ENCODE measurements around the gene TRAPPC12.

The TRAPPC12 gene

GRCh38 chr2:3379339-3379646 is 201 bp upstream of the TRAPPC12 start:
- Mint-ChIP-seq H3K9me3 (no peaks in the 10 kb centered on the region), H3K27me3 (no peaks in the 10 kb centered on the region), H3K4me1 (ENCODE audit: low read depth in 2 of 2) (peaks cover 34 to 37% of the 10 kb centered on the region in 2 donors), H3K27ac (peak overlapping the region; percentile 94 to 99), H3K36me3 (ENCODE audit: insufficient read depth) (peaks cover 43% of the 10 kb centered on the region), H3K4me3 (peak overlapping the region; percentile 93 to 98)
- no peak for ATAC-seq (replicated peaks)
- no peak for DNase-seq

GRCh38 chr2:3386448-3386958 is 7.0 kb downstream of the TRAPPC12 start:
- ATAC-seq (replicated peaks), result no peak

GRCh38 chr2:3387011-3387410 is 7.5 kb downstream of the TRAPPC12 start:
- no peak for ATAC-seq (replicated peaks)
- H3K4me3 Mint-ChIP-seq, result no peak overlapping the region
- peaks cover 11 to 12% of the 10 kb centered on the region in 2 donors for H3K4me1 Mint-ChIP-seq (ENCODE audit: low read depth in 2 of 2)
- no peaks in the 10 kb centered on the region for H3K9me3 Mint-ChIP-seq
- H3K27me3 Mint-ChIP-seq, result no peaks in the 10 kb centered on the region
- H3K36me3 Mint-ChIP-seq (ENCODE audit: insufficient read depth), result peaks cover 17% of the 10 kb centered on the region
- peak overlapping the region in 1 of 2 donors; percentile 78 for H3K27ac Mint-ChIP-seq
- DNase-seq, result no peak

More at GRCh38 chr2:3386448-3386958, 7.0 kb downstream of the TRAPPC12 start:
- H3K4me1 Mint-ChIP-seq (ENCODE audit: low read depth in 2 of 2), result peaks cover 10 to 16% of the 10 kb centered on the region in 2 donors
- H3K9me3 Mint-ChIP-seq, result no peaks in the 10 kb centered on the region
- DNase-seq, result no peak
- no peak overlapping the region for H3K4me3 Mint-ChIP-seq
- peaks cover 22% of the 10 kb centered on the region for H3K36me3 Mint-ChIP-seq (ENCODE audit: insufficient read depth)
- H3K27me3 Mint-ChIP-seq, result no peaks in the 10 kb centered on the region
- H3K27ac Mint-ChIP-seq, result peak overlapping the region in 1 of 2 donors; percentile 12

- Mint-ChIP-seq H3K27me3 (no peaks in the 10 kb centered on the region), H3K9me3 (no peaks in the 10 kb centered on the region), H3K36me3 (ENCODE audit: insufficient read depth) (peaks cover 17% of the 10 kb centered on the region), H3K4me1 (ENCODE audit: low read depth in 2 of 2) (peaks cover 12 to 19% of the 10 kb centered on the region in 2 donors), H3K4me3 (no peak overlapping the region), H3K27ac (no peak overlapping the region)
- DNase-seq, result no peak
- no peak for ATAC-seq (replicated peaks)
Observed at GRCh38 chr2:3387644-3388411, 8.3 kb downstream of the TRAPPC12 start.

GRCh38 chr2:3388412-3388738 is 8.9 kb downstream of the TRAPPC12 start:
- Mint-ChIP-seq H3K4me3 (no peak overlapping the region), H3K27ac (no peak overlapping the region), H3K36me3 (ENCODE audit: insufficient read depth) (peaks cover 18% of the 10 kb centered on the region), H3K9me3 (no peaks in the 10 kb centered on the region), H3K4me1 (ENCODE audit: low read depth in 2 of 2) (peaks cover 12 to 23% of the 10 kb centered on the region in 2 donors), H3K27me3 (no peaks in the 10 kb centered on the region)
- no peak for ATAC-seq (replicated peaks)
- DNase-seq, result no peak

- ATAC-seq (replicated peaks) (no peak), DNase-seq (no peak)
- Mint-ChIP-seq H3K27ac (peak overlapping the region in 1 of 2 donors; percentile 77), H3K27me3 (no peaks in the 10 kb centered on the region), H3K4me3 (no peak overlapping the region), H3K36me3 (ENCODE audit: insufficient read depth) (peaks cover 21% of the 10 kb centered on the region), H3K4me1 (ENCODE audit: low read depth in 2 of 2) (peaks cover 12 to 23% of the 10 kb centered on the region in 2 donors), H3K9me3 (no peaks in the 10 kb centered on the region)
Observed at GRCh38 chr2:3389193-3389592, 9.7 kb downstream of the TRAPPC12 start.

GRCh38 chr2:3390041-3390440 is 10.5 kb downstream of the TRAPPC12 start:
- Mint-ChIP-seq H3K4me1 (ENCODE audit: low read depth in 2 of 2) (peaks cover 12 to 23% of the 10 kb centered on the region in 2 donors), H3K4me3 (no peak overlapping the region), H3K27me3 (no peaks in the 10 kb centered on the region), H3K36me3 (ENCODE audit: insufficient read depth) (peaks cover 24% of the 10 kb centered on the region), H3K9me3 (no peaks in the 10 kb centered on the region), H3K27ac (peak overlapping the region in 1 of 2 donors; percentile 77)
- DNase-seq (no peak), ATAC-seq (replicated peaks) (no peak)

GRCh38 chr2:3392216-3392615 is 12.7 kb downstream of the TRAPPC12 start:
- Mint-ChIP-seq H3K27me3 (no peaks in the 10 kb centered on the region), H3K27ac (no peak overlapping the region), H3K9me3 (peaks cover 0 to 5% of the 10 kb centered on the region in 2 donors), H3K4me3 (no peak overlapping the region), H3K36me3 (ENCODE audit: insufficient read depth) (peaks cover 26% of the 10 kb centered on the region), H3K4me1 (ENCODE audit: low read depth in 2 of 2) (peaks cover 11 to 31% of the 10 kb centered on the region in 2 donors)
- ATAC-seq (replicated peaks) (no peak), DNase-seq (no peak)

GRCh38 chr2:3396920-3397559 is 17.5 kb downstream of the TRAPPC12 start:
- no peak overlapping the region for H3K27ac Mint-ChIP-seq

GRCh38 chr2:3398857-3399256 is 19.4 kb downstream of the TRAPPC12 start:
- no peak overlapping the region for H3K4me3 Mint-ChIP-seq
- DNase-seq, result no peak
- no peaks in the 10 kb centered on the region for H3K27me3 Mint-ChIP-seq
- ATAC-seq (replicated peaks), result no peak
- peaks cover 43% of the 10 kb centered on the region for H3K36me3 Mint-ChIP-seq (ENCODE audit: insufficient read depth)
- peaks cover 0 to 5% of the 10 kb centered on the region in 2 donors for H3K9me3 Mint-ChIP-seq
- H3K4me1 Mint-ChIP-seq (ENCODE audit: low read depth in 2 of 2), result peaks cover 11 to 25% of the 10 kb centered on the region in 2 donors
- no peak overlapping the region for H3K27ac Mint-ChIP-seq

More at GRCh38 chr2:3396920-3397559, 17.5 kb downstream of the TRAPPC12 start:
- no peak for ATAC-seq (replicated peaks)
- peaks cover 32% of the 10 kb centered on the region for H3K36me3 Mint-ChIP-seq (ENCODE audit: insufficient read depth)
- peaks cover 11 to 35% of the 10 kb centered on the region in 2 donors for H3K4me1 Mint-ChIP-seq (ENCODE audit: low read depth in 2 of 2)
- no peak for DNase-seq
- H3K9me3 Mint-ChIP-seq, result peaks cover 0 to 5% of the 10 kb centered on the region in 2 donors
- H3K27me3 Mint-ChIP-seq, result no peaks in the 10 kb centered on the region
- no peak overlapping the region for H3K4me3 Mint-ChIP-seq

- no peak for DNase-seq
- H3K36me3 Mint-ChIP-seq (ENCODE audit: insufficient read depth), result peaks cover 43% of the 10 kb centered on the region
Observed at GRCh38 chr2:3399381-3399780, 19.9 kb downstream of the TRAPPC12 start.

GRCh38 chr2:3399829-3400228 is 20.3 kb downstream of the TRAPPC12 start:
- Mint-ChIP-seq H3K4me1 (ENCODE audit: low read depth in 2 of 2) (peaks cover 15 to 33% of the 10 kb centered on the region in 2 donors), H3K27ac (no peak overlapping the region), H3K4me3 (no peak overlapping the region), H3K36me3 (ENCODE audit: insufficient read depth) (peaks cover 47% of the 10 kb centered on the region), H3K9me3 (peaks cover 0 to 5% of the 10 kb centered on the region in 2 donors), H3K27me3 (no peaks in the 10 kb centered on the region)
- DNase-seq (no peak), ATAC-seq (replicated peaks) (no peak)

More at GRCh38 chr2:3399381-3399780, 19.9 kb downstream of the TRAPPC12 start:
- no peak overlapping the region for H3K4me3 Mint-ChIP-seq
- H3K27ac Mint-ChIP-seq, result no peak overlapping the region
- no peak for ATAC-seq (replicated peaks)
- no peaks in the 10 kb centered on the region for H3K27me3 Mint-ChIP-seq
- peaks cover 12 to 30% of the 10 kb centered on the region in 2 donors for H3K4me1 Mint-ChIP-seq (ENCODE audit: low read depth in 2 of 2)
- H3K9me3 Mint-ChIP-seq, result peaks cover 0 to 5% of the 10 kb centered on the region in 2 donors

- Mint-ChIP-seq H3K4me1 (ENCODE audit: low read depth in 2 of 2) (peaks cover 17 to 33% of the 10 kb centered on the region in 2 donors), H3K27ac (peak overlapping the region; percentile 3 to 77), H3K9me3 (no peaks in the 10 kb centered on the region), H3K27me3 (no peaks in the 10 kb centered on the region), H3K36me3 (ENCODE audit: insufficient read depth) (peaks cover 45% of the 10 kb centered on the region), H3K4me3 (no peak overlapping the region)
- no peak for ATAC-seq (replicated peaks)
- DNase-seq, result no peak
Observed at GRCh38 chr2:3403587-3404334, 24.3 kb downstream of the TRAPPC12 start.

All from effector memory CD8-positive, alpha-beta T cell (primary cell).